ENCODE measurements around the gene KCNH4.

GRCh38 chr17:42163696-42164407 lies 17.1 kb downstream of the KCNH4 start:
- TF ChIP-seq TAF1 (IDR thresholded peaks at IDR 0.05; ENCODE audit: low read depth) (no peak), POLR2AphosphoS5 (IDR thresholded peaks at IDR 0.05) (no peak), CTCF (IDR thresholded peaks at IDR 0.05; ENCODE audit: poor library complexity, severe bottlenecking) (no peak), REST (IDR thresholded peaks at IDR 0.05; ENCODE audit: borderline replicate concordance) (no peak), EZH2 (IDR thresholded peaks at IDR 0.05; ENCODE audit: borderline replicate concordance, insufficient read depth, low read length, poor library complexity, severe bottlenecking) (no peak), RAD21 (conservative IDR thresholded peaks at IDR 0.05) (no peak), EP300 (conservative IDR thresholded peaks at IDR 0.05; ENCODE audit: poor library complexity, severe bottlenecking) (no peak), MXI1 (conservative IDR thresholded peaks at IDR 0.05; ENCODE audit: poor library complexity, severe bottlenecking) (no peak)

All from neural cell (in vitro differentiated cells).